Cardiac fibroblast (primary cell): ENCODE results near the gene ARHGAP26.

ENCODE experiments used
- DNase-seq, 2 donors: peaks; one replicate each; pipeline versions ENCODE4 v3.0.0 to v3.0.0-alpha.2; 2010; ENCODE audit warnings: low read depth in 2 of 2
- H3K4me3 ChIP-seq, 2 donors: replicated peaks in 1 of 2; 1 replicate in 1 of 2; 2 replicates in 1 of 2; pipeline ENCODE4 v1.5.1; 2011; ENCODE audit warnings: low read depth in 2 of 2, low read length in 2 of 2, mild to moderate bottlenecking in 2 of 2, moderate library complexity in 1 of 2
- CTCF ChIP-seq: IDR thresholded peaks from one replicate; pipeline ENCODE4 v1.5.1; 2011; ENCODE audit warnings: low read depth, mild to moderate bottlenecking, low read length, inconsistent platforms

The ARHGAP26 gene

GRCh38 chr5:143014017-143014651 lies 244.0 kb downstream of the ARHGAP26 start:
- peak; percentile 49 for TF ChIP-seq CTCF
- peak in 1 of 2 donors; percentile 42 for DNase-seq
- H3K4me3 ChIP-seq = no peak overlapping the region

- TF ChIP-seq CTCF = peak; percentile 76
- peak; percentile 70 to 83 for DNase-seq
These were observed 246.8 kb downstream of the ARHGAP26 start for GRCh38 chr5:143016777-143017516.

GRCh38 chr5:143017541-143017940 lies 247.4 kb downstream of the ARHGAP26 start:
- DNase-seq = no peak
- no peak overlapping the region for H3K4me3 ChIP-seq
- no peak for TF ChIP-seq CTCF

More at GRCh38 chr5:143016777-143017516, 246.8 kb downstream of the ARHGAP26 start:
- no peak overlapping the region for H3K4me3 ChIP-seq

- DNase-seq = no peak
- H3K4me3 ChIP-seq = no peak overlapping the region
- TF ChIP-seq CTCF = no peak
These were observed 247.8 kb downstream of the ARHGAP26 start for GRCh38 chr5:143017992-143018391.

- TF ChIP-seq CTCF = no peak
- DNase-seq = no peak
- H3K4me3 ChIP-seq = no peak overlapping the region
These were observed 249.0 kb downstream of the ARHGAP26 start for GRCh38 chr5:143019157-143019556.

GRCh38 chr5:143019614-143020515 lies 249.7 kb downstream of the ARHGAP26 start:
- no peak for DNase-seq
- TF ChIP-seq CTCF = no peak
- H3K4me3 ChIP-seq = no peak overlapping the region
